MCF 10A (cell line): ENCODE results near the gene EFEMP2. TPM values are rescaled to one million over a fixed set of nuclear protein-coding genes. Genes with fewer than 3 reads are reported as not detected.

ENCODE experiments used
- BruUV-seq: library from RNA; stranded (reverse); fragments of 400-500 nt; replicated peaks from 2 replicates; lab custom pipeline; 2021; lab: Mats Ljungman, UMichigan
- CTCF ChIA-PET: fragments of 300-600 bp; sonication (Branson Sonifier 250); formaldehyde crosslinking; extraction: SDS; loops from one replicate; lab custom pipeline; 2021; ENCODE audit warnings: antibody characterized with exemption, inconsistent platforms; lab: Yijun Ruan, JAX
- POLR2A ChIA-PET: fragments of 300-600, 350-650 bp; sonication (Branson Sonifier 250); formaldehyde crosslinking; extraction: SDS; loops from one replicate; lab custom pipeline; 2020; ENCODE audit warnings: antibody characterized with exemption, inconsistent platforms; lab: Yijun Ruan, JAX
- DNase-seq: peaks from one replicate; pipeline ENCODE4 v3.0.0-alpha.2; 2018; ENCODE audit not compliant: unreplicated experiment
- H3K27ac Mint-ChIP-seq: one replicate; pipeline ENCODE4 v1.8.0; 2022; ENCODE audit warnings: mild to moderate bottlenecking, low read depth, mixed read lengths; ENCODE audit not compliant: unreplicated experiment
- H3K27me3 Mint-ChIP-seq: one replicate; pipeline ENCODE4 v1.8.0; 2022; ENCODE audit warnings: mixed read lengths; ENCODE audit not compliant: insufficient read depth, unreplicated experiment
- H3K36me3 Mint-ChIP-seq: one replicate; pipeline ENCODE4 v1.8.0; 2022; ENCODE audit warnings: mild to moderate bottlenecking, moderate library complexity, mixed read lengths; ENCODE audit not compliant: insufficient read depth, unreplicated experiment
- H3K4me1 Mint-ChIP-seq: one replicate; pipeline ENCODE4 v1.8.0; 2022; ENCODE audit warnings: mixed read lengths; ENCODE audit not compliant: insufficient read depth, unreplicated experiment
- H3K4me3 Mint-ChIP-seq: one replicate; pipeline ENCODE4 v1.8.0; 2022; ENCODE audit warnings: mild to moderate bottlenecking, moderate library complexity, mixed read lengths; ENCODE audit not compliant: unreplicated experiment
- H3K9me3 Mint-ChIP-seq: one replicate; pipeline ENCODE4 v1.8.0; 2022; ENCODE audit warnings: mixed read lengths; ENCODE audit not compliant: unreplicated experiment
- CTCF ChIP-seq: fragments of 200-600 bp; IDR thresholded peaks from one replicate; pipeline ENCODE4 v1.8.0; 2022; ENCODE audit warnings: antibody characterized with exemption, mild to moderate bottlenecking; ENCODE audit not compliant: unreplicated experiment
- intact Hi-C: fragments of 100-400 bp; cut with micrococcal nuclease; formaldehyde crosslinking; loops from 2 replicates; pipeline ENCODE4 v1.14.1; 2022
- total RNA-seq: library from RNA; stranded (reverse); gene quantifications from 2 replicates; pipeline ENCODE4 v1.2.3, GENCODE V29; 2022

Gene EFEMP2
- total RNA-seq, 1 experiment from 2014 or later = 2.4 TPM

GRCh38 chr11:65920372-65920802, 47.8 kb upstream of the EFEMP2 start:
- POLR2A ChIA-PET = interaction anchor here (0.6 to 2.8 kb wide), 14 partner anchors 8 to 258 kb away, joined by 3 to 22 read pairs (median 5); partner anchors contain the start of genes CCDC85B, CFL1, FIBP and FOSL1
- H3K4me1 Mint-ChIP-seq = peaks cover 26% of the 10 kb centered on the region
- no TSS peak for BruUV-seq
- TF ChIP-seq CTCF = no peak
- no peaks in the 10 kb centered on the region for H3K27me3 Mint-ChIP-seq
- no peaks in the 10 kb centered on the region for H3K9me3 Mint-ChIP-seq
- CTCF ChIA-PET = interaction anchor here (0.6 to 1.4 kb wide), 3 partner anchors 22 to 38 kb away, joined by 3 to 4 read pairs (median 4); partner anchors contain the start of gene FIBP
- H3K27ac Mint-ChIP-seq = peak overlapping the region; percentile 81
- DNase-seq = no peak
- intact Hi-C loops = loop anchor here (1.0 kb wide), 1 partner anchor 20 kb away; the partner anchor contains the start of gene FOSL1
- H3K36me3 Mint-ChIP-seq = peaks cover 14% of the 10 kb centered on the region
- H3K4me3 Mint-ChIP-seq = peak overlapping the region; percentile 89

GRCh38 chr11:65919573-65920371, 47.2 kb upstream of the EFEMP2 start:
- Mint-ChIP-seq H3K27ac (peak overlapping the region; percentile 81), H3K36me3 (peaks cover 14% of the 10 kb centered on the region)
- CTCF ChIA-PET = interaction anchor here (0.7 to 1.4 kb wide), 2 partner anchors 22 to 31 kb away, joined by 4 read pairs; partner anchors contain the start of gene FIBP

GRCh38 chr11:65919141-65919572, 46.6 kb upstream of the EFEMP2 start, which contains the start of gene DRAP1:
TSS of gene DRAP1 (plus strand) at chr11:65919426. CDS start at chr11:65919502, 76 bp downstream.
- peak within 1 kb of the TSS; percentile 81 for H3K27ac Mint-ChIP-seq
- no peak for TF ChIP-seq CTCF
- H3K9me3 Mint-ChIP-seq = no peaks in the 10 kb centered on the region
- peaks cover 37% of the 10 kb centered on the region for H3K4me1 Mint-ChIP-seq
- peaks cover 14% of the 10 kb centered on the region for H3K36me3 Mint-ChIP-seq
- peak within 1 kb of the TSS; percentile 89 for H3K4me3 Mint-ChIP-seq
- no peaks in the 10 kb centered on the region for H3K27me3 Mint-ChIP-seq
- DNase-seq = peak; percentile 97
- no TSS peak for BruUV-seq
- intact Hi-C loops = loop anchor here (1.0 to 5.0 kb wide), 2 partner anchors 70 to 257 kb away; partner anchors contain the start of gene RELA
- ChIA-PET POLR2A (interaction anchor here (0.6 to 2.8 kb wide), 16 partner anchors 13 to 1259 kb away, joined by 3 to 46 read pairs (median 8); partner anchors contain the start of genes BANF1, CCDC85B, CFL1 and FIBP), CTCF (no interaction called here)

More at GRCh38 chr11:65919573-65920371, 47.2 kb upstream of the EFEMP2 start:
- Mint-ChIP-seq H3K4me1 (peaks cover 32% of the 10 kb centered on the region), H3K27me3 (no peaks in the 10 kb centered on the region), H3K4me3 (peak overlapping the region; percentile 89), H3K9me3 (no peaks in the 10 kb centered on the region)
- no TSS peak for BruUV-seq
- no peak for TF ChIP-seq CTCF
- POLR2A ChIA-PET = interaction anchor here (0.6 to 2.8 kb wide), 15 partner anchors 9 to 1260 kb away, joined by 3 to 22 read pairs (median 5); partner anchors contain the start of genes CCDC85B, CFL1, FIBP and FOSL1
- intact Hi-C loops = loop anchor here (1.0 to 5.0 kb wide), 3 partner anchors 19 to 257 kb away; partner anchors contain the start of genes FOSL1 and RELA
- peak; percentile 27 for DNase-seq
